Endothelial cell of umbilical vein (primary cell): ENCODE data around the gene AKNA. TPM values are rescaled to one million over a fixed set of nuclear protein-coding genes. Genes with fewer than 3 reads are reported as not detected.

Experiments used
- BruUV-seq: library from RNA; stranded (reverse); fragments of 400-500 nt; replicated peaks from 2 replicates; lab custom pipeline; 2021; lab: Mats Ljungman, UMichigan
- CTCF ChIA-PET: fragments of 300-600, 350-600 bp; sonication (Branson Sonifier 250); formaldehyde crosslinking; loops from one replicate; lab custom pipeline; 2021; ENCODE audit warnings: antibody characterized with exemption, inconsistent platforms; lab: Charles Lee
- POLR2A ChIA-PET: fragments of 300-600, 350-600 bp; sonication (Branson Sonifier 250); formaldehyde crosslinking; loops from one replicate; lab custom pipeline; 2021; ENCODE audit warnings: antibody characterized with exemption, inconsistent platforms; lab: Charles Lee
- DNase-seq: peaks from one replicate; pipeline ENCODE4 v3.0.0-alpha.2; 2011; ENCODE audit warnings: low read depth, low spot score
- FAIRE-seq: peaks from 2 replicates; lab custom pipeline; 2011; peaks lifted over from hg19 to GRCh38; lab: Jason Lieb, UNC
- H2AFZ ChIP-seq: 2 replicates; pipeline ENCODE4 v1.6.0; 2012; ENCODE audit warnings: low read depth, low read length, control low read depth, inconsistent platforms
- H3K27ac ChIP-seq: 2 replicates; pipeline ENCODE4 v1.5.1; 2011; ENCODE audit warnings: low read depth, mild to moderate bottlenecking, control low read depth, low read length, moderate library complexity; ENCODE audit not compliant: insufficient read depth
- H3K27me3 ChIP-seq, 2 experiments: 2 replicates each; pipeline versions ENCODE4 v1.6.0 to v1.6.1; 2011; ENCODE audit warnings: low read length in 2 of 2, mixed read lengths in 1 of 2; ENCODE audit not compliant: control insufficient read depth in 2 of 2, insufficient read depth in 2 of 2
- H3K36me3 ChIP-seq, 2 experiments: 2 replicates in 1 of 2; 3 replicates in 1 of 2; pipeline ENCODE4 v1.5.1; 2011; ENCODE audit warnings: low read length in 2 of 2, mild to moderate bottlenecking in 1 of 2, moderate library complexity in 1 of 2; ENCODE audit not compliant: control insufficient read depth in 2 of 2, insufficient read depth in 2 of 2; ENCODE audit errors: extremely low read depth in 1 of 2
- H3K4me1 ChIP-seq: 3 replicates; pipeline ENCODE4 v1.5.1; 2011; ENCODE audit warnings: mild to moderate bottlenecking, low read length; ENCODE audit not compliant: control insufficient read depth, insufficient read depth; ENCODE audit errors: extremely low read depth
- H3K4me2 ChIP-seq: 2 replicates; pipeline ENCODE4 v1.6.1; 2011; ENCODE audit warnings: low read length, control low read depth, mixed read lengths; ENCODE audit not compliant: insufficient read depth
- H3K4me3 ChIP-seq, 3 experiments: fragments of 200-600 bp in 1 of 3; sonication (generic), shearing (Covaris generic) in 1 of 3; replicated peaks in 1 of 3; 2 replicates each; pipeline ENCODE4 v1.5.1; 2011 to 2016; ENCODE audit warnings: control low read depth in 3 of 3, low read length in 3 of 3, mild to moderate bottlenecking in 2 of 3, inconsistent platforms in 1 of 3, low read depth in 1 of 3, moderate library complexity in 1 of 3; ENCODE audit not compliant: insufficient read depth in 1 of 3
- H3K79me2 ChIP-seq: 2 replicates; pipeline ENCODE4 v1.6.0; 2012; ENCODE audit warnings: low read length, inconsistent platforms; ENCODE audit not compliant: control insufficient read depth, insufficient read depth
- H3K9ac ChIP-seq: replicated peaks from 2 replicates; pipeline ENCODE3; 2011; ENCODE audit warnings: low read length, control low read depth; ENCODE audit not compliant: insufficient read depth; ENCODE audit errors: extremely low read depth
- H3K9me1 ChIP-seq: replicated peaks from 3 replicates; pipeline ENCODE4 v1.6.0; 2011; ENCODE audit warnings: mild to moderate bottlenecking, low read length; ENCODE audit not compliant: control insufficient read depth, insufficient read depth; ENCODE audit errors: extremely low read depth
- H3K9me3 ChIP-seq: replicated peaks from 2 replicates; pipeline ENCODE4 v1.5.1; 2012; ENCODE audit warnings: low read length, inconsistent platforms; ENCODE audit not compliant: control insufficient read depth, insufficient read depth
- H4K20me1 ChIP-seq: replicated peaks from 2 replicates; pipeline ENCODE3; 2011; ENCODE audit warnings: mild to moderate bottlenecking, low read length; ENCODE audit not compliant: control insufficient read depth, insufficient read depth; ENCODE audit errors: extremely low read depth
- CTCF ChIP-seq, 2 donors: IDR thresholded peaks; 1 replicate in 1 of 2; 2 replicates in 1 of 2; pipeline ENCODE4 v1.5.1; 2011; ENCODE audit warnings: low read length in 2 of 2, mild to moderate bottlenecking in 2 of 2, moderate library complexity in 2 of 2, control low read depth in 1 of 2, inconsistent platforms in 1 of 2, low read depth in 1 of 2; ENCODE audit not compliant: insufficient read depth in 1 of 2; ENCODE audit errors: extremely low read depth in 1 of 2
- EZH2 ChIP-seq: IDR thresholded peaks from 2 replicates; pipeline ENCODE4 v1.6.1; 2012; ENCODE audit warnings: borderline replicate concordance, low read depth, mild to moderate bottlenecking, moderate library complexity, low read length, inconsistent platforms; ENCODE audit not compliant: severe bottlenecking
- FOS ChIP-seq: IDR thresholded peaks from 2 replicates; pipeline ENCODE4 v1.6.1; 2011; ENCODE audit warnings: mild to moderate bottlenecking, low read length, moderate library complexity, borderline replicate concordance; ENCODE audit not compliant: insufficient read depth
- GATA2 ChIP-seq: IDR thresholded peaks from 2 replicates; pipeline ENCODE4 v1.7.0; 2011; ENCODE audit warnings: low read depth, mild to moderate bottlenecking, moderate library complexity, mixed read lengths, low read length; ENCODE audit not compliant: insufficient read length, insufficient read depth
- JUN ChIP-seq: IDR thresholded peaks from 2 replicates; pipeline ENCODE4 v1.6.1; 2011; ENCODE audit warnings: borderline replicate concordance, low read depth; ENCODE audit not compliant: insufficient read length, insufficient read depth
- MAX ChIP-seq: IDR thresholded peaks from 2 replicates; pipeline ENCODE4 v1.6.1; 2011; ENCODE audit not compliant: insufficient read depth, insufficient read length
- MYC ChIP-seq: IDR thresholded peaks from one replicate; pipeline ENCODE4 v1.6.1; 2011; ENCODE audit warnings: mild to moderate bottlenecking, low read depth, low read length
- POLR2A ChIP-seq: IDR thresholded peaks from 2 replicates; pipeline ENCODE4 v1.6.1; 2012; ENCODE audit warnings: low read depth, mild to moderate bottlenecking, control low read depth, low read length
- POLR2AphosphoS5 ChIP-seq: IDR thresholded peaks from 2 replicates; pipeline ENCODE4 v1.6.1; 2012; ENCODE audit warnings: low read depth, mild to moderate bottlenecking, control low read depth, low read length, moderate library complexity; ENCODE audit not compliant: insufficient read depth
- dilution Hi-C: fragments of 300-500 bp; cut with MboI; formaldehyde crosslinking; loops from one replicate; pipeline ENCODE4 v1.15.0; 2019; ENCODE audit warnings: low sequenced_read_pairs; ENCODE audit not compliant: extremely low pct_ligation_motif_present
- intact Hi-C: fragments of 100-400 bp; cut with micrococcal nuclease; formaldehyde crosslinking; loops from one replicate; pipeline ENCODE4 v1.10.0; 2022
- polyA plus RNA-seq, 4 experiments: library from polyadenylated mRNA; depleted of rRNA in 3 of 4; stranded (reverse) in 3 of 4; unstranded in 1 of 4; fragments of >200 nt; gene quantifications; 2 replicates each; pipeline versions ENCODE4 v1.2.1 to v1.2.3, GENCODE V29; 2011 to 2012; ENCODE audit warnings: missing spikeins in 1 of 4
- total RNA-seq: library from RNA; stranded (reverse); gene quantifications from 2 replicates; pipeline ENCODE4 v1.2.3, GENCODE V29; 2021

Gene AKNA
- total and polyA plus RNA-seq, 2 donors (not counting 3 experiments of a cell fraction or from before 2014, with no cell fraction given), result 11.3 to 22.4 TPM

GRCh38 chr9:114386361-114386885 lies 1.4 kb downstream of the AKNA start:
- H3K27me3 ChIP-seq, result no peaks in the 10 kb centered on the region
- no peak overlapping the region for H2AFZ ChIP-seq
- BruUV-seq, result no TSS peak
- H3K4me3 ChIP-seq, result peak overlapping the region in 2 of 3 experiments; percentile 42 to 68
- ChIA-PET CTCF (interaction anchor here (2.4 to 3.8 kb wide), 2 partner anchors 19 to 47 kb away, joined by 7 to 24 read pairs; no protein-coding TSS in a partner anchor), POLR2A (no interaction called here)
- H3K9ac ChIP-seq, result no peak overlapping the region
- H3K36me3 ChIP-seq, result no peaks in the 10 kb centered on the region
- peaks cover 31% of the 10 kb centered on the region for H3K4me1 ChIP-seq
- H3K4me2 ChIP-seq, result peak overlapping the region; percentile 84
- TF ChIP-seq POLR2AphosphoS5, result no peak
- TF ChIP-seq FOS, result no peak
- TF ChIP-seq GATA2, result no peak
- TF ChIP-seq POLR2A, result no peak
- TF ChIP-seq MYC, result no peak
- no peak for TF ChIP-seq CTCF (IDR thresholded peaks at IDR 0.05; ENCODE audit: extremely low read depth in 1 of 2, insufficient read depth in 1 of 2, low read depth in 1 of 2, low read length in 2 of 2)
- TF ChIP-seq JUN, result no peak
- no peak for TF ChIP-seq EZH2
- no peak for TF ChIP-seq MAX
- DNase-seq (no peak), FAIRE-seq (no peak)
- no peak overlapping the region for H3K27ac ChIP-seq
- dilution Hi-C loops, result no loop called here
- H3K9me1 ChIP-seq, result no peaks in the 10 kb centered on the region
- no peaks in the 10 kb centered on the region for H3K9me3 ChIP-seq
- H4K20me1 ChIP-seq, result no peaks in the 10 kb centered on the region
- intact Hi-C loops, result no loop called here
- H3K79me2 ChIP-seq, result peaks cover 6% of the 10 kb centered on the region
